NCI-H2227 (cell line): ENCODE data around the gene VPS13D.

ENCODE experiments used
- DNase-seq: peaks from one replicate; lab custom pipeline; 2025; ENCODE audit not compliant: unreplicated experiment; lab: John Stamatoyannopoulos, UW

The VPS13D gene

DNA sequence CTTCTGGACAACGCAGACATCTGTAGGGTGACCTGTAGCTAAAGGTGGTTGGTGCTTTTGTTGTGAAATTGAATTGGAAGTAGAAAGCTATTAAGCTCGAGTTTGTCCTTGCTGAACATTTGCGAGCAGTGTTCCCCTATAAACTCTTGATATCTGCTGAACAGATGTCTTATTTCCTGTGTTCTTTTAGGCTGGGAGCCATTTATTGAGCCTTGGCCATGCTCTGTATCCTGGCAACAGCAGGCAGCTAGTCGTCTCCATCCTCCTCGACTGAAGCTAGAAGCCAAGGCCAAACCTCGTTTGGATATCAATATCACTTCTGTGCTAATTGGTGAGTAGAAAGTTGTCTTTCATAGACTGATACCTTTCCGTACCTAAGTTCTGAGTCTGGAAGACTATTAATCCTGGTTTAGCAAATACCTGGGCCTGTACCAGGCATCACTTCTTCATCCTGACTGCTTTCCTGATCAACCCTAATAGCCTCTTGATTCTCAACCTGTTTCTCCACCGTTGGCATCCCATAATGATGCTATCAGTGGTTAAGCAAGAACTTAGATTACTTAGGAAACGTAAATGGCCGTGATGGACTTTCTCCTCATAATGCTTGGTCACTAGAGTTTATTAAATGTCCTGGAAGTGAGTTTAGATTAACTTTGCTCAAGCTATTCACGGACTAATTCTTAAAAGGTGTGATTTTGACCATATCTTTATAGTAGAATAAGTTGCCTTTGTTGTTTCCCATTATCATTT lies 103.4 kb downstream of the VPS13D start:
- DNase-seq: no peak

DNA sequence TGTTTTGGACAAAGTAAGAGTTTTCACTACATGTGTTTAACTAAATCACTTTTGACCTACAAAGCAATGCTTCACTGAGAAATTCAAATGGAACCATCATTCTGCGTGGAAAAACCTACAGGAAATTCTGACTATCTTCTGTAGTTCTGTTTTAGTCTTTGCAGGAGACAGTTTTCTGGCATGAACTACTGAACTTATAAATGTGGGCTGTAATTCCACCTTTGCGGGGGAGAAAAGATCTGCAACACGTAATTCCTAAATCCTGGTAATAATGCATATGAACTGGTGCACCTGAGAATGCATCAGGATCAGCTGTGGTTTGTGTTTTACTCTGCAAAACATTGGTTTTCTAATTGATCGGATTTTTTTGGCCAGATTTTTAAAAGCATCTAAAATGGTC lies 106.0 kb downstream of the VPS13D start:
- DNase-seq: no peak

DNA sequence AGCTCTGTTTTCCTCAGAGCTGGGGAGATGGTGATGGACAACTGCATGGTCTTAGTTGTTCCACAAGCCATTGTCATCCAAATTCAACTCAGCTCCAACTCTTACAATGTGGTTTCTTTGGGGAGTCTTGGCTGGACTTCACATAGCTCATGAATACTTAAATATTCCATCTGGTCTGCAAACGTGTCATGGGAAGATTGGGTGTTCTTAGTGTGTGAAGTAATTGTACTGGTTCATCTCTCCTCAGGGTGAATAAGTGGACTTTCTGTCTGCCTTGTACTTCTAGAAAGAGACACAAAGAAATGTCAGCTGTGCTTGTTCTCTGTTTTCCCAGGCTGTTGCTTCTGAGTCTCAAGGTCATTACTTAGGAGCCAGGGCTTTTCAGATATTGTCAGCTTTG lies 106.6 kb downstream of the VPS13D start:
- no peak for DNase-seq

DNA sequence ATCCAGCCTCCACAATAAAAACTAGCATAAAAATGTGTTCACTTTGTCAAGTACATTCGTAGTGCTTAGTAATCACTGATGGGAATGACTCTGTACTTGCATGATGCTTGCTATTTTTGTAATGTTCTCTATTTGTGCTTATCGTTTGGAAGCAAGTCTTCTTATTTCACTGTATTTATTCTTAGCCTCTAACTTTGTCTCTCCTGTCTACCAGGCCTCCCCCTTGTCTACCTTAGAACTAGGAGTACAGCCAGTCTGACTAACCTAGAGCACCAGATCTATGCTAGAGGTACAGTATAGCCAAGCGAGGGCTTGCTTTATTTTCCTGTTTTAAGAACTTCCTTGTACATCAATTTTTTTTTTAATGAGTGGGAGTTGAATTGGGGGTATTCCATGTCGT lies 108.2 kb downstream of the VPS13D start:
- DNase-seq: no peak

DNA sequence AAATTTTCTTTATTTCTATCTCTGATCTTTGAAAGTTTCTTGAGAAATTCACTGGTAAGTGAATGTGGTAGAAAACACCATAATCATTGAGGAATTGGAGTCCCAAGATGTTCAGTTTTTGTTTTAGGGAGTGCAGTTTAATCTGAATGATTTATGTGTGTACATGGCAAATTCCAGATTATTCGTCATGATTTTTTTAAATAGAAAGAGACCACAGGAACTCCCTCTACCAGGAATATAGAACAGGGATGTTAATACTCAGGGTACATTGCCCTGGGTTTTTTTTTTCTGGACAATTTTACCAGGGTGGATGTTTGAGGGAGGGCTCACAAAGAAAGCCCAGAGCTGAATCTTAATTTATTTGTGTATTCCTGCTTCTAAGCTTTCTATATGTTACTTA lies 109.0 kb downstream of the VPS13D start:
- no peak for DNase-seq

DNA sequence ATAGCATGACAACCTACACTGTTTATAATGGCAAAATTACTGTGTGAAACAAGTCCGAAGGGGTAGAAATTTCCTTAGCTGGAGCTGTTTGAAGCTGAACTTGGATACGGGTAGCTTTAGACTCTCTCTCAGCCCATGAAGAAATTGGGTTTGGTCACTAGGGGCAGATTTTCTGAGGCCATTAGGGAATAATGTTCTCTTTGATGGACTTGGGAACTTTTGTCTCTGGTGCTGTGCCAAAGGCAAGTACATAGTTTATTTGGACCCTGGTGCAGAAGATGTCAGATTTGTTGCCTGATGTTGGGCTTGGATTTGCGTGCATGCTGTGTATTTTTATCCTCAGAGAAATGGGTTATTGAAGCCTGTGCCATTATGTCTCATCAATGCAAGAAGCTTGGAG lies 109.6 kb downstream of the VPS13D start:
- DNase-seq: peak; percentile 40

DNA sequence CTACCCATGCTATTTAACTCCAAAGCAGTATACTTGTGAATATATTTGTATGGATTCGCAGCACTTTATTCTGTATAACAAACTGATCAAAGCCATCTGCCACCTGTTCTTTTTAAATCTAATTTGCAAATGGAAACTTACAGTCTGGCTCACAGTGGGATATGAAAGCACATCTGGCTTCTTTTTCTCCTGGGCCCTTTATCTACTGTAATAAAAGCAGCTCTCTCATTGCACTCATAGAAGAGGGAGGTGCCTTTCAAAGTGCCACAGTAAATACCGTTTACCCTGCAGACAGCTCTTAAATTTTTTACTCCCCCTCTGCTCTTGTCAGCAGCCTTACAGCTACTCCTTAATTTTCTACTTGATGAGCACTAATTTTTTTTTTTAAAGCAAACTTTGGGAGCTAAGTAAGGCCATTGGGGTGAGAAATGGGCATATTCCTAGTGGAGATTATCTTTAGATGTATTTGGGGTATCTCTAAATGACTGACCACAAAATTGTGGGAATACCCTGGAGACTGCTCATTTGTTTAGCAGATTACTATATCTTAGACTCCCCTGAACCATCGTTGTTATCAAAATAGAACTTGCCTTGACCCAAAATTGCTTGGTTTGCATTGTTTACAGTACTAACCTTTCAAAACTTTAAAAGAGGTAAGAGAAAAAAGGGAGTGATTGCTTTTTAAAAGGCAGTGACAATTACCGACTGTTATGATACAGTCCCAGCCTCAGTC lies 110.1 kb downstream of the VPS13D start:
- DNase-seq: peak; percentile 53

DNA sequence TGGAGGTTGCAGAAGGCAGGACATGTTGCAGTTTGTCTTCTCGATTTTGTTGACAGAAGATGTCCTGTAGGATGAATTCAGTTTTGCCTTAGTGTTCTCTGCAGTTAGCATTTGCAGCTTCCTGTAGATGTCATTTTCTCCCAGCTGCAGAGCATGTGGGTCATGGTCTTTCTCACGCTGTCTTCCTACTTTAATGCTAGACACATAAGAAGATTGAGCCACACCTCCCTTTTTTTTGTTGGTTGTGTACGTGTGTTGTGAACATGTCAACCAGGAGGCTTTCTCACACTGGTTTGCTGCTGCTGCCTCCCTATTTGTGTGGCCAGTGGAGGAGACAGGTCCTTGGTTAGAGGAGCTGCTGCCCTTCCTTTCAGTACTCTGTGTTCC lies 110.7 kb downstream of the VPS13D start:
- peak; percentile 20 for DNase-seq

DNA sequence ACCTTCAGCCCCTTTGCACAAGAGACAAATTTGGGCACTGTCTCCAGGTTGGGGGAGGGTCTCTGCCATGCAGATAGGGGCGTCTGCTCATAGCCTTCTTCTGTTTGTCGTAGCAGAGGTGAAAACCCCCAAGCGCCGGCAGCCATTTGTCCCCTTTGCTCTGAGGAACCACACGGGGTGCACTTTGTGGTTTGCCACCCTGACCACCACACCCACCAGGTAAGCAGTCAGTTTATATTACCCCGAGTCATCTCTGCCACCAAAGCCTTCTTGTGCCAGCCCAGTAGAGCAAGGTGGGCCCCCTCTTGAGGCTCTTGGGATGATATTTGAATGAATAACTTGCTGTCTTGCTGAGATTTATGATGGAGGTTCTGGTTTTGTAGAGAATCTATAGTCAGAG lies 111.8 kb downstream of the VPS13D start:
- no peak for DNase-seq

DNA sequence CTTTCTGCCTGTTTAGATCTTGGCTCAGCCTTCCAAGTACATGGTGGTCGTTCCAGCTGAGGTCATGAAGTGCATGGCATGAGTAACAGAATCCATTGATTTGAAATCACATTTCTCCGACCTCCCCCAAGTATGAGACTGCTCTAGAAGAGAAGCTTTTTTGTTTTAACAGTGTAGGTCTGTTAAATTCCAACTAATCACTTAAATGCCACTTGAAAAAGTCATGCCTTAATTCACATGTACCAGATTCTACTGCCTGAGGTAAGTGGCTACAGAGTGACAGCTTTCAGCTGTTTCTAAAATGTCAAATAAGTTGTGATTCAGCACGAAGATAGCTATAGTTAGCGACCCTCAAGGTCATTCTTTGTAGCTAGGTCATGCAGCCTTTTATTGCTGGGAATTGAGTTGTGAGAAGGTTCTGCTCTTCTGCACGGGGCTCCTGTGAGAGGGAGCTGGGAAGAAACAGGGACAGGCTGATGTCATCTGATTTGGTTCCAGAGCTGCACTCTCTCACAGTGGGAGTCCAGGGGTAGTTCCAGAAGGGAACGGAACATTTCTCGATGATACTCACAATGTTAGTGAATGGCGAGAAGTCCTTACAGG lies 112.7 kb downstream of the VPS13D start:
- DNase-seq: no peak

DNA sequence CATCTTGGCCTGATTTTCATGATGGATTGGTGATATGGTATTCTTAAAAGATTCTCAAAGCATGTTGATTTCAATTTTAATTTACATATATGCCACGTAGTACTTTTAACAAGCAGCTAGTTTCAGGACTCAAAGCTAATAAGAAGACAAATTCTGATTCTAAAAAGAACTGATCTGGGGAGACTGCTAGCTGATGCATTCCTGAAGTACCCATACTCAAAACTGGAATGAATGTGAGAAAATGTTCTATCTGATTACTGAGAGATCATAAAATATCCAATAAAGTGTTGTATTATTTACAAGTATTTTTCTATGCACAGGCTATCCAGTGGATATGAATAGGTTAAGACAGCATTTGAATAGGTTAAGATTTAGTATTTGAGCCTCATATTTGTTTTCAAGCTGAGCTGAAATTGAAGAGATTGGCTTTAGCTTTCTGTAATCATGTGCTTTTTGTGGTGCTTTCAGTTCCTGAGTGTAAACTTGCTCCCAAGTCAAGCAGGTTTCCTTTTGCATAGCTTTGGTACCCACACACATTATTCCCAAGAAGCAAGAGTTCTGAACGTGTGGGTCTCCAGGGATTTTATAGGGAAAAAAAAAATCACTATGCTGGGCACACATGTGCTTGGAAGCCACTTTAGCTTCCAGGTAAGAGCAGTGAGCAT lies 114.1 kb downstream of the VPS13D start:
- DNase-seq: no peak

DNA sequence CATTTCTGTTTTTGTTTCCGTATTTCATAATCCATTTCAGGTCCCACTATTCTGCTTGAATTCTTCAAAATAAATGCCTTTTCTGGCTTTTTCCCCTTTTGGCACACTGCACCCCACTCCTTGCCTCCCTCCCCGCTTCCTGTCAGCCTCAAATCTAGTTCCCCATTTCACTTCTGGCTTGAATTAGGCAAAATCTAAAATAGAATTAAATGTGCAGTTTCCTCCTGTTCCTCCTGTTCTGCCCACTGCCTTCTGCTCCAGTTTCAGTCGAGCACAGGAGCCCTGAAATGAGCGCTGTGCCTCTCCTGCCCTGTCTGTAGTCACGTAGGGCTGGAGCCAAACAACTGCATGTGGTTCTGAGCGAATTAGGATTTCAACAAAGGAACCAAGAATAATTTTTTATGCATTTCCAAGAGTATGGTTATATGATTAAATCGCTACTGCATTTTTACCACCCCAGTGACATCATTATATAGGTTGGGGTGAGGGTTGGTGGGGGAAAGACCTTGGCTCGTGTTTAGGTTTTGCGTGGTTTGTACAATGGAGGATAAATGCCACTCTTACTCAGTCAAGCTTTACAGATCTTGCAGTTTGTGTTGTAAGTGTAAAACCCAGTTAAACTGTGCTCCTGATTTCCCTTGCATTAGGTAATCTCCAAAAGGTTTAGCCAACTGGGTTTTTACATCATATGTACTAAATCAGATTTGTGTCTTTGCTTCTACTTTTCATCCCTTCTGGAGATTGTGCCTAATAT lies 114.9 kb downstream of the VPS13D start:
- no peak for DNase-seq

DNA sequence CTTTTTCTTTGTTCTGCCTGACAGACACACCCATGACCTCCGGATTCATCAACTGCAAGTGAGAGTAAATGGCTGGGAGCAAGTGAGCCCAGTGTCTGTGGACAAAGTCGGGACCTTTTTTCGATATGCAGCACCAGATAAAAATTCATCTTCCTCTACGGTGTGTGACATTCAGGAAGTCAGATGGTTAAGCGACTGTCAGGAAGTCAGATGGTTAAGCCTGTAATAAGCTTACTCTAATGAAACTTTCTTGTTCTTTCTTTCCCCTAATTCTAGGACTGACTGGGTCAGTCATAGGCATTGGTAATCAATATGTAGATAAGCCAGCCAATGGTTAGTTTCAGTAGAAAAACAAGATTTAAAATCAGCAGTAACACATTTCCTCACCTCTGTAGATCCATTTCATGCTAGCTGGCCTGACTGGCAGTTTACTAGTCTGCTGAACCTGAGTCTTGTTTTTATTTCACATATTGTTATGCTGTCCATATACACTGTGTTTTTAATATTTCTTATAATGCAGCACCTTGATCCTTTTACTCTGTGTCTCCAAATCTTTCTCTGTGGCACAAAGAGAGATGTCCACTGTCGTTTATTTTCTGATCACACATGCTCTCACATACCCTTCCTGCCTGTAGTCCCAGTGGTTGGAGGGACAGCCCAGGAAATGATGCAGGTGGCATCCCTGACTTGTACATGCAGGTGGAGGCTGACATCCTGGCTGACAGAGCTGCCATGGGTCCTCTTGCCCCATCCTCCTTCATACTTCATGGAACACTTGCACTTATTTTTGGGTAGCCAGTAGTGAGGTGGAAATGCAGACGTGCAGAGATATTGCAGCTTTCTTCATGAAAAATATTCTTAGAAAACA lies 115.8 kb downstream of the VPS13D start:
- DNase-seq: no peak

DNA sequence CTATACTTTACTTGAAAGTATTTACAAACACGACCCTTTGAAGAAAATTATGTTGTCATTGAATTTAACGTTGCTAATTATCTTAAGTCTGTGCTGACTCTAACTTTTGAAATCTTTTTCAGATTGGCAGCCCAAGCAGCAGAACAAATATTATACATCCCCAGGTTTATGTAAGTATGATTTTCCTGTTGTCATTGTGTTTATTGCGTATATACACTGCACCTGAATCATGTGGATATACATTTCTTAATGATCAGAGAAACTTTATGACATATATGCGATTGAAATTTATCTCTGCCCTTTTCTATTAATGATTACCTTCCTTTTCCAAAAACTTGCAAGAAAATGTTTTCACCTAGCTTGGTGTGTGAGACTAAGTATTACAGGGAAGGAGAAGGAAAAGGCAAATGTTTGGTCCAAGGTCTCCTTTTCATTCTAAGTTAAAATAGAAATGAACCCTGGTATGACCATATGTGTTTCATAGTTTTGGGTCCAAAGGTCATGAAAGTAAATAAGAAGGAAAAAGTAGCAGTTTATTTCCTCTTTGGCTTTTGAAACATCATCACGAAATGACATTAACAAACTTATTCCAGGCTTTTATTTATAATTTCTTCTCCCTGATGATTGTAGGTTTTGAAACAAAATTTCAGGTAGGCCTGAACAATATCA lies 116.8 kb downstream of the VPS13D start:
- DNase-seq: no peak

DNA sequence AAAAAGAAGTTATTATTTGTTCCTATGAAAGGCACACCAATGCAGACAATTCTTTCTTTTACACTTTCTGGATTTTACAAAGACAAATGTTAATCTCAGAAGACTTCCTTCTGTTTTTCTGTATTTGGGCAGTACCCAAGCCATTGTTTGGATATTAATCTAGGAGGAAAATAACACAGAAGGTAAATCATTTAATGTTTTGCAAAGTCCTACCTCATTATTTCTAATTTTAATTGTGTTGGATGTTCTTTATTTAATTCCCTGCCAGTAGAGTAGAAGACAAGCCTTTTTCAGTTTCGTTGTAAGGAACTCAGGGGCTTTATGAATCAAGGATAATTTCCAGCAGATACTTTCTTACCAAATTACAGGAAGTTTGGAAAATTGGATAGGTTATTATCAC lies 118.3 kb downstream of the VPS13D start:
- DNase-seq: no peak

DNA sequence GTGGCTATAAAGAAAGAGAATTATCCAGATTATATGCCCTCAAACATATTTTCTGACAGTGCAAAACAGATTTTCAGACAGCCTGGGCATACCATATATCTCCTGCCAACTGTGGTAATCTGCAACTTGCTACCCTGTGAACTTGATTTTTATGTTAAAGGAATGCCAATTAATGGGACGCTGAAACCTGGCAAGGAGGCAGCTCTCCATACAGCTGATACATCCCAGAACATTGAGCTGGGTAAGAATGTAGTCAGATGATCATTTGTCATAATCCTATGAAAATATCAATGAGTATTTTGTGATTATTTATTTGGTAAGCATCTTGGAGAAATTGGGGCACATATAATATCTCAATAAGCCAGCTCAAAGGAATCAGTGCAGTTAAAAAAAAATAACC lies 124.2 kb downstream of the VPS13D start:
- DNase-seq: no peak

DNA sequence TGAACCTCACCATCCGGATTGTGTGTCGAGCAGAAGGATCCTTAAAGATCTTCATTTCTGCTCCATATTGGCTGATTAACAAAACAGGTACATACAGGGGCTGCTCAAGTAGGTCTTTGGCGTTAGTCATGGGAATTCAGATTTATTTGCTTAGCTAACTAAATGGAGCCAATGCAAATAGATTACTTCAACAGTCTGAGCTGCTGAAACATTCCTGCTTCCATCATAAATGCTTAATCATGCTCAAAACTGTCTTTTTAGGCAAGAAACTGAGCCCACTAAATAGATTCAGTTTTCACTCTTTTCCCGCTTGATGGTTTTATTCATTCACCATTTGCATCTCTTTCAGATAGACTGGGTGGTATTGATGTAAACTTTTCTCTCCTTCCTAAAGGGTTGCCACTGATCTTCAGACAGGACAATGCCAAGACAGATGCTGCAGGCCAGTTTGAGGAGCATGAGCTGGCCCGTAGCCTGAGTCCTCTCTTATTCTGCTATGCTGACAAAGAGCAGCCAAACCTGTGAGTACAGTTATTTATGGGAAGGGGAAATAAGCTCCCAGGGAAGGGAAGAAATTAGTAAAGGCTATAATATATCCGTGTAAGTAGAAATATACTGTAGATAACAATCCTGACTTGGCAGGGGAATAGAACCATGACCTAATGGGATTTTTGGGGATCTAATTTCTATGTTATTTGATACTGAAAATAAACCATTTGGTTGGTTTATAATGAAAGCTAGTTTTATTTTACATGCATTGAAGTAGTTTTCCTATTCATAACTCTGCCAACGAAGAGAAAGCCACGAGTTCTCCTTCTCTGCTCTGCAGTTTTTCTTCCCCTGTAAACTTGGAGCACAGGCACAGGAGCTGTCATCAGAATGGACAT lies 126.4 kb downstream of the VPS13D start:
- no peak for DNase-seq

DNA sequence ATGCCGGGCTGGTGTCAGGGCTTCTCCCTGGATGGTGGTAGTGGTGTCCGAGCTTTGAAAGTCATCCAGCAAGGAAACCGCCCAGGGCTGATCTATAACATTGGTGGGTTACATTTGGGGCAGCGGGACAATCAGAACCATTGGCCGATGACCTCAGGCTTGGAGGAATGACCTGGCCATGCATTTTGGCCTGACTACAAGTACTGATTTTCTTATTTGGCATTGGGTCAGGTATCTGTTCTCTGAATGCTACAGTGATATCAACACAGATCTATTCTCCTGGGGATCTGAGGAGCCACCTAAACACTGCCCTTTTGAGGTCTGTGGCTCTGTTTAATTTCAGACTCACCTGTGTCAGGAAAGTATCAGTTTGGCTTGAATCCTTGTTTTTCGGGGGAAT lies 128.7 kb downstream of the VPS13D start:
- DNase-seq: no peak
